SJSA1 (cell line): Measurements from ENCODE around the gene NEO1. TPM values are rescaled to one million over a fixed set of nuclear protein-coding genes. Genes with fewer than 3 reads are reported as not detected.
A peak's percentile ranks its signal among the peaks of the same experiment; 100 is the strongest.

Source experiments
- DNase-seq, 2 experiments: peaks; one replicate each; pipeline ENCODE4 v3.0.0-alpha.2; 2015 to 2020; ENCODE audit warnings: low spot score in 2 of 2, low read depth in 1 of 2
- H3K27ac ChIP-seq: fragments of 250-450 bp; sonication (Bioruptor Pico); 2 replicates; pipeline ENCODE4 v1.5.1; 2020; ENCODE audit warnings: mild to moderate bottlenecking, moderate library complexity
- H3K27me3 ChIP-seq: fragments of 250-450 bp; sonication (Bioruptor Pico); replicated peaks from 2 replicates; pipeline ENCODE4 v1.5.1; 2020; ENCODE audit warnings: mild to moderate bottlenecking, moderate library complexity
- H3K36me3 ChIP-seq: fragments of 250-450 bp; sonication (Bioruptor Pico); 2 replicates; pipeline ENCODE4 v1.5.1; 2020; ENCODE audit warnings: mild to moderate bottlenecking
- H3K4me1 ChIP-seq: fragments of 250-450 bp; sonication (Bioruptor Pico); replicated peaks from 2 replicates; pipeline ENCODE4 v1.6.1; 2021; ENCODE audit warnings: mild to moderate bottlenecking
- H3K4me3 ChIP-seq: fragments of 250-450 bp; sonication (Bioruptor Pico); 2 replicates; pipeline ENCODE4 v1.5.1; 2020; ENCODE audit warnings: mild to moderate bottlenecking
- H3K9me3 ChIP-seq: fragments of 250-450 bp; sonication (Bioruptor Pico); replicated peaks from 2 replicates; pipeline ENCODE4 v1.5.1; 2020; ENCODE audit warnings: mild to moderate bottlenecking
- total RNA-seq: library from RNA; depleted of rRNA; stranded (reverse); fragments of >200 nt; shearing (Covaris generic); gene quantifications from 2 replicates; pipeline ENCODE4 v1.2.3, GENCODE V29; 2014; rRNA removed

Gene NEO1
- total RNA-seq: 20.7 and 28.3 TPM in 2 replicates

GRCh38 chr15:73051807-73052652, at the start of gene NEO1:
Gene NEO1 (plus strand): TSS chr15:73052463. CDS start chr15:73052676, 213 bp downstream.
- Histone ChIP-seq H3K4me3 (peak within 1 kb of the TSS; percentile 94), H3K36me3 (peaks cover 9% of the 10 kb centered on the region), H3K9me3 (no peaks in the 10 kb centered on the region), H3K27ac (peak within 1 kb of the TSS; percentile 72), H3K27me3 (peaks cover 6% of the 10 kb centered on the region; the same call in 1 of the 2 replicates), H3K4me1 (peaks cover 23% of the 10 kb centered on the region)
- peak; percentile 82 to 84 for DNase-seq

- H3K27me3 ChIP-seq: no peaks in the 10 kb centered on the region
- DNase-seq: no peak
- H3K27ac ChIP-seq: no peak overlapping the region
- H3K4me3 ChIP-seq: no peak overlapping the region
- H3K9me3 ChIP-seq: no peaks in the 10 kb centered on the region
- no peaks in the 10 kb centered on the region for H3K36me3 ChIP-seq
- peaks cover 11% of the 10 kb centered on the region for H3K4me1 ChIP-seq
These were observed 47.8 kb upstream of the NEO1 start for GRCh38 chr15:73004462-73004861.

GRCh38 chr15:73005032-73005431, 47.2 kb upstream of the NEO1 start:
- no peak for DNase-seq
- H3K27me3 ChIP-seq: no peaks in the 10 kb centered on the region
- no peak overlapping the region for H3K4me3 ChIP-seq
- no peaks in the 10 kb centered on the region for H3K36me3 ChIP-seq
- H3K9me3 ChIP-seq: no peaks in the 10 kb centered on the region
- H3K4me1 ChIP-seq: peaks cover 11% of the 10 kb centered on the region
- H3K27ac ChIP-seq: no peak overlapping the region

GRCh38 chr15:73005446-73005845, 46.8 kb upstream of the NEO1 start:
- DNase-seq: no peak
- Histone ChIP-seq H3K4me1 (peaks cover 11% of the 10 kb centered on the region), H3K9me3 (no peaks in the 10 kb centered on the region), H3K27me3 (no peaks in the 10 kb centered on the region), H3K4me3 (no peak overlapping the region), H3K27ac (no peak overlapping the region), H3K36me3 (no peaks in the 10 kb centered on the region)

- no peak for DNase-seq
- no peaks in the 10 kb centered on the region for H3K36me3 ChIP-seq
- H3K27ac ChIP-seq: no peak overlapping the region
- no peaks in the 10 kb centered on the region for H3K9me3 ChIP-seq
- H3K27me3 ChIP-seq: no peaks in the 10 kb centered on the region
- no peak overlapping the region for H3K4me3 ChIP-seq
- peaks cover 11% of the 10 kb centered on the region for H3K4me1 ChIP-seq
These were observed 45.7 kb upstream of the NEO1 start for GRCh38 chr15:73006523-73006922.

GRCh38 chr15:73009066-73010056, 42.9 kb upstream of the NEO1 start:
- Histone ChIP-seq H3K36me3 (no peaks in the 10 kb centered on the region), H3K27me3 (no peaks in the 10 kb centered on the region), H3K4me1 (no peaks in the 10 kb centered on the region), H3K4me3 (no peak overlapping the region), H3K27ac (no peak overlapping the region), H3K9me3 (no peaks in the 10 kb centered on the region)
- no peak for DNase-seq

- Histone ChIP-seq H3K4me3 (no peak overlapping the region), H3K27ac (no peak overlapping the region), H3K27me3 (no peaks in the 10 kb centered on the region), H3K9me3 (no peaks in the 10 kb centered on the region), H3K4me1 (no peaks in the 10 kb centered on the region), H3K36me3 (no peaks in the 10 kb centered on the region)
- no peak for DNase-seq
These were observed 41.8 kb upstream of the NEO1 start for GRCh38 chr15:73010154-73011152.

- Histone ChIP-seq H3K4me3 (no peak overlapping the region), H3K27ac (no peak overlapping the region), H3K36me3 (no peaks in the 10 kb centered on the region), H3K4me1 (peaks cover 5% of the 10 kb centered on the region; the same call in 1 of the 2 replicates), H3K27me3 (no peaks in the 10 kb centered on the region), H3K9me3 (no peaks in the 10 kb centered on the region)
- DNase-seq: no peak
These were observed 37.4 kb upstream of the NEO1 start for GRCh38 chr15:73014904-73015303.

GRCh38 chr15:73015493-73015892, 36.8 kb upstream of the NEO1 start:
- peaks cover 5% of the 10 kb centered on the region; the same call in 1 of the 2 replicates for H3K4me1 ChIP-seq
- no peaks in the 10 kb centered on the region for H3K9me3 ChIP-seq
- H3K27me3 ChIP-seq: no peaks in the 10 kb centered on the region
- H3K27ac ChIP-seq: no peak overlapping the region
- no peak overlapping the region for H3K4me3 ChIP-seq
- DNase-seq: no peak
- H3K36me3 ChIP-seq: no peaks in the 10 kb centered on the region

- Histone ChIP-seq H3K27ac (no peak overlapping the region), H3K9me3 (no peaks in the 10 kb centered on the region), H3K4me3 (no peak overlapping the region), H3K36me3 (no peaks in the 10 kb centered on the region), H3K27me3 (no peaks in the 10 kb centered on the region), H3K4me1 (peaks cover 26% of the 10 kb centered on the region)
- DNase-seq: no peak
These were observed 34.3 kb upstream of the NEO1 start for GRCh38 chr15:73017987-73018386.

GRCh38 chr15:73019154-73019553, 33.1 kb upstream of the NEO1 start:
- H3K4me3 ChIP-seq: no peak overlapping the region
- no peak overlapping the region for H3K27ac ChIP-seq
- H3K9me3 ChIP-seq: no peaks in the 10 kb centered on the region
- H3K4me1 ChIP-seq: peaks cover 29% of the 10 kb centered on the region
- no peak for DNase-seq
- H3K27me3 ChIP-seq: no peaks in the 10 kb centered on the region
- no peaks in the 10 kb centered on the region for H3K36me3 ChIP-seq

- Histone ChIP-seq H3K27me3 (no peaks in the 10 kb centered on the region), H3K9me3 (no peaks in the 10 kb centered on the region), H3K27ac (no peak overlapping the region), H3K4me3 (no peak overlapping the region), H3K4me1 (peaks cover 29% of the 10 kb centered on the region), H3K36me3 (no peaks in the 10 kb centered on the region)
- no peak for DNase-seq
These were observed 32.6 kb upstream of the NEO1 start for GRCh38 chr15:73019601-73020146.
